SK-N-MC (cell line): ENCODE measurements around the gene APOA1.

ENCODE experiments used
- EZH2 ChIP-seq: fragments of 200-600 bp; sonication (generic); IDR thresholded peaks from one replicate; pipeline ENCODE4 v1.6.1; 2017; ENCODE audit warnings: antibody characterized with exemption
- FOXP2 ChIP-seq: optimal IDR thresholded peaks from 2 replicates; pipeline ENCODE3; 2011; ENCODE audit warnings: mild to moderate bottlenecking, moderate library complexity; ENCODE audit not compliant: insufficient read depth; ENCODE audit errors: extremely low read length, control extremely low read depth
- POLR2AphosphoS5 ChIP-seq: IDR thresholded peaks from 2 replicates; pipeline ENCODE4 v1.6.1; 2012; ENCODE audit warnings: mild to moderate bottlenecking, low read depth, low read length, borderline replicate concordance

DNA sequence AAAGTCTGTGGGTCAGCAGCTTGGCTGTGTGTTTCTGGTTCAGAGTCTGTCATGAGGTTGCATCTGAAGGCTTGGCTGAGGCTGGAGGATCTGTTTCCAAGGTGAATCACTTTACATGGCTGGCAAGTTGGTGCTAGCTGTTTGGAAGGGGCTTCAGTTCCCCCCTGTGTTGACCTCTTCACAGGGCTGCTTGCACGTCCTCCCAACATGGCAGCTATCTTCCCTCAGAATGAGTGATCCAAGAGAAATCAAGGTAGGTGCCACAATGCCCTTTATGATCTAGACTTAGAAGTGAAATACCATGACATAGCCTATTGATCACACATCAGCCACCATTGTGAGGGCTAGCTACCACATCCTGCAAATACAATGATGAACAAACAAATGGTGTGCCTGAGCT is 24.3 kb downstream of the APOA1 start:
- no peak for TF ChIP-seq POLR2AphosphoS5
- no peak for TF ChIP-seq EZH2
- TF ChIP-seq FOXP2: no peak
